AG04449 (cell line): ENCODE results near the gene SUOX.

Experiments
- CTCF ChIA-PET: fragments of 350-600 bp; formaldehyde crosslinking; extraction: SDS; loops from one replicate; lab custom pipeline; 2021; ENCODE audit warnings: antibody characterized with exemption; lab: Yijun Ruan, JAX
- POLR2A ChIA-PET: fragments of 400-600, 350-600 bp; formaldehyde crosslinking; extraction: SDS; loops from one replicate; lab custom pipeline; 2020; ENCODE audit warnings: antibody characterized with exemption, inconsistent platforms; lab: Yijun Ruan, JAX
- DNase-seq: peaks from one replicate; pipeline ENCODE4 v3.0.0-alpha.2; 2010; ENCODE audit warnings: low read depth, low spot score
- H3K4me3 ChIP-seq: 2 replicates; pipeline ENCODE4 v1.5.1; 2011; ENCODE audit warnings: low read depth, mild to moderate bottlenecking, control low read depth, low read length
- TF ChIP-seq, protein P1 (sequence below): IDR thresholded peaks from one replicate; pipeline ENCODE4 v1.5.1; 2011; ENCODE audit warnings: mild to moderate bottlenecking, moderate library complexity, low read length, control low read depth, inconsistent platforms; ENCODE audit not compliant: insufficient read depth; ENCODE audit errors: missing control alignments

Gene SUOX

DNA sequence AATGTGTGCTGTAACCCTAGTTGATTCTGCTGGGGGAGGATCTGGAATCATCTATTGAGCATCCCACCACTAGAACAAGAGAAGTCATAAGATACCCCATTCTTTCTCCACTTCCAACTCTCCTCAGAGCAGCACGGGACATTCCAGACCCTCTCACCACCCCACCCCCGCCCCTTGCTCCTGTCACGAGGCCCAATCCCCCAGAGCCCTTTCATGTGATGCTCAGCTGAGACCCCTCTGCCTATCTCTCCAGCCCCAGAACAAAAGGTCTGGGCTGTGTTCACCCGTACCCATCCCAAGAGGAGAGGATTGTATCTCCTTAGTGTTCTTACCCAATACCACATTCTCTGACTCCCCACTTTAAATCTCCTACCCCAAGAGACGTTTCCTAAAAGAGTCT, 31.8 kb upstream of the SUOX start:
- POLR2A ChIA-PET, result no interaction called here

DNA sequence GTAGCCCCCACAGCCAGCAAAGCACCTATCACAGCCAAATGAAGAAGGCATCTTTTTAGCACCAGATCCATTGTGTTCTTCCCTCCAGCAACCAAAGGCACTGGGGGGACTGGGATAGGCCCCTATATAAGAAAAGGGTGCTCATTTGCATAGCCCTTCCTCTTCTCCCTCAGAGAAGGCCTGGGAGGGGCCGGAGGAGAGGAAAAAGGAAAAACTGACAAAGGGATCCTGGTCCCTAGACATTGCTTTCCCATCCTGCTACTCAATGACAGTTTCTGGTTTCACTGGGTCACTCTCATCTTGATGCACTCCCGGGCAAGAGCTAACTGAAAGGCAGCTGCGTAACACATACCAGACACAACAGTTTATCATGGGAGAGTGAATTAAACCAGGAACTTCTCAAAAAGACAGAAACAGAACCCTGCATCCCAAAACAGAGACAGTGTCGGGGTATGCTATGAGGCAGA, 31.1 kb upstream of the SUOX start, which contains the start of gene PMEL:
Gene PMEL, minus strand, starts transcription at position 102 of the 467 bp plus-strand sequence. Its CDS starts 31 bp downstream, at position 71.
- CTCF ChIA-PET, result interaction anchor here (1.0 kb wide), 1 partner anchor 25 kb away, joined by 3 read pairs; no protein-coding TSS in a partner anchor
- peak within 1 kb of the TSS; percentile 85 for H3K4me3 ChIP-seq
- DNase-seq, result no peak
- TF ChIP-seq, protein P1, sequence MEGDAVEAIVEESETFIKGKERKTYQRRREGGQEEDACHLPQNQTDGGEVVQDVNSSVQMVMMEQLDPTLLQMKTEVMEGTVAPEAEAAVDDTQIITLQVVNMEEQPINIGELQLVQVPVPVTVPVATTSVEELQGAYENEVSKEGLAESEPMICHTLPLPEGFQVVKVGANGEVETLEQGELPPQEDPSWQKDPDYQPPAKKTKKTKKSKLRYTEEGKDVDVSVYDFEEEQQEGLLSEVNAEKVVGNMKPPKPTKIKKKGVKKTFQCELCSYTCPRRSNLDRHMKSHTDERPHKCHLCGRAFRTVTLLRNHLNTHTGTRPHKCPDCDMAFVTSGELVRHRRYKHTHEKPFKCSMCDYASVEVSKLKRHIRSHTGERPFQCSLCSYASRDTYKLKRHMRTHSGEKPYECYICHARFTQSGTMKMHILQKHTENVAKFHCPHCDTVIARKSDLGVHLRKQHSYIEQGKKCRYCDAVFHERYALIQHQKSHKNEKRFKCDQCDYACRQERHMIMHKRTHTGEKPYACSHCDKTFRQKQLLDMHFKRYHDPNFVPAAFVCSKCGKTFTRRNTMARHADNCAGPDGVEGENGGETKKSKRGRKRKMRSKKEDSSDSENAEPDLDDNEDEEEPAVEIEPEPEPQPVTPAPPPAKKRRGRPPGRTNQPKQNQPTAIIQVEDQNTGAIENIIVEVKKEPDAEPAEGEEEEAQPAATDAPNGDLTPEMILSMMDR, result no peak
- POLR2A ChIA-PET, result interaction anchor here (0.7 kb wide), 1 partner anchor 152 kb away, joined by 3 read pairs; the partner anchor contains the start of gene ZC3H10

More for the DNA sequence above, 31.8 kb upstream of the SUOX start:
- TF ChIP-seq, protein P1, result no peak
- DNase-seq, result no peak
- CTCF ChIA-PET, result interaction anchor here (1.0 kb wide), 1 partner anchor 25 kb away, joined by 3 read pairs; no protein-coding TSS in a partner anchor
- H3K4me3 ChIP-seq, result no peak overlapping the region

DNA sequence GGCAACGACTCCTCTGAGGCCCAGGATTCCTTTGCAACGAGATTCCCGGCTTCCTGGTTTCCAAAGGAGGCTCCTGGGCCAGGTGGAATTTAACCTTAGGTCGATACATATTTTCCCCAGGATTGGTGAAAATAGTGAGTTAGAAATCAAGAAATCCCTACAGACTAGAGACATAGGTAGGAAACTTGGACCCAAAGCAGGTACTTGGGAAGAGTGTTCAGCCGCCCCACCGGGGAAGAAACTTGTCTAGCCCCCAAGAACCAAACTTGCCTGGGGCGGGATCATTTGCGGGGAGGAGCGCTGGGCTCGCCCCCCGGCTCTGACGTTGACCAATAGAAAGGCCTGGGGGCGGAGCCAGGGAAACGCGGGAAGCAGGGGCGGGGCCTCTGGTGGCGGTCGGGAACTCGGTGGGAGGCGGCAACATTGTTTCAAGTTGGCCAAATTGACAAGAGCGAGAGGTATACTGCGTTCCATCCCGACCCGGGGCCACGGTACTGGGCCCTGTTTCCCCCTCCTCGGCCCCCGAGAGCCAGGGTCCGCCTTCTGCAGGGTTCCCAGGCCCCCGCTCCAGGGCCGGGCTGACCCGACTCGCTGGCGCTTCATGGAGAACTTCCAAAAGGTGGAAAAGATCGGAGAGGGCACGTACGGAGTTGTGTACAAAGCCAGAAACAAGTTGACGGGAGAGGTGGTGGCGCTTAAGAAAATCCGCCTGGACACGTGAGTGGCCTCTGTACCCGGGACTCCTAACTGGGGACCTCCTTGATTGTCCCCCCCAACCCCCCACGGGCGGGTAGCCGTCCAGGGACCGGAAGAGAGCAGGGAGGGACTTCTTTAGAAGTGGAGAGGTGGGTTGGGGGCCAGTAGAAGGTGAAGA, 30.4 kb upstream of the SUOX start, which contains the start of gene CDK2:
Gene CDK2, plus strand, starts transcription at position 423 of the 874 bp plus-strand sequence. Its CDS starts 179 bp downstream, at position 602.
- POLR2A ChIA-PET, result interaction anchor here (0.7 kb wide), 1 partner anchor 151 kb away, joined by 3 read pairs; the partner anchor contains the start of gene ZC3H10
- TF ChIP-seq, protein P1, result no peak
- peak within 1 kb of the TSS; percentile 85 for H3K4me3 ChIP-seq
- no peak for DNase-seq
- CTCF ChIA-PET, result interaction anchor here (1.0 to 2.3 kb wide), 3 partner anchors 14 to 63 kb away, joined by 3 to 12 read pairs (median 4); no protein-coding TSS in a partner anchor

DNA sequence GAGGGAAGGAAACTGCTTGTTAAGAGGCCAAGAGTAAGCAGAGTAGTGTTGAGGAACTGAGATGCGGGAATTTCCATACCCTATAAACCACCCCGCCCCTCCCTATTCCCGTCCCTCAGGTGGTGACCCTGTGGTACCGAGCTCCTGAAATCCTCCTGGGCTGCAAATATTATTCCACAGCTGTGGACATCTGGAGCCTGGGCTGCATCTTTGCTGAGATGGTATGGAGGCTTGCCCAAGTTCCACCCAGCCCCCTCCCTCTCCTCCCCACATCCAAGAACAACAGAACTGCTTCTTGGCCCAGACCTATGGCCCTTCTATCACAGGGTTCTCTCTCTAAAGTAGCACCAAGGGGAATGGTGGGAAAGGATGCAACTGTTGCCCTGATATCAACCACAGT, 27.7 kb upstream of the SUOX start:
- ChIA-PET POLR2A (no interaction called here), CTCF (interaction anchor here (2.3 kb wide), 2 partner anchors 27 to 30 kb away, joined by 11 to 12 read pairs; no protein-coding TSS in a partner anchor)
- DNase-seq, result no peak
- TF ChIP-seq, protein P1, result no peak
- H3K4me3 ChIP-seq, result no peak overlapping the region

DNA sequence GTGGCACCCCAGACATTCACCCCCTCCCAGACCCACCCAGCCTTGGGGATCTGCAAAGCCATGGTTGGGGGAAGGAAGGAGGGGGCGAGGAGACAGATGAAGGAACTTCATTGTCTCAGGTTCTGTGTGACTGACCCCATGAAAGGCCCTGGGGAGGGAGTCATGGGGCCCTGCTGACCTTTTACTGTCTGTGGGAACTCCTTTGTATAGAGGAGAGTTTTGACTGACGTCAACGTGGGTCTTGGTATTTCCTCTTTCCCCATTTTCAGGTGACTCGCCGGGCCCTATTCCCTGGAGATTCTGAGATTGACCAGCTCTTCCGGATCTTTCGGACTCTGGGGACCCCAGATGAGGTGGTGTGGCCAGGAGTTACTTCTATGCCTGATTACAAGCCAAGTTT, 26.3 kb upstream of the SUOX start:
- DNase-seq, result no peak
- POLR2A ChIA-PET, result no interaction called here
- TF ChIP-seq, protein P1, result no peak
- H3K4me3 ChIP-seq, result no peak overlapping the region
- CTCF ChIA-PET, result interaction anchor here (1.1 kb wide), 2 partner anchors 25 to 30 kb away, joined by 3 to 5 read pairs; no protein-coding TSS in a partner anchor

DNA sequence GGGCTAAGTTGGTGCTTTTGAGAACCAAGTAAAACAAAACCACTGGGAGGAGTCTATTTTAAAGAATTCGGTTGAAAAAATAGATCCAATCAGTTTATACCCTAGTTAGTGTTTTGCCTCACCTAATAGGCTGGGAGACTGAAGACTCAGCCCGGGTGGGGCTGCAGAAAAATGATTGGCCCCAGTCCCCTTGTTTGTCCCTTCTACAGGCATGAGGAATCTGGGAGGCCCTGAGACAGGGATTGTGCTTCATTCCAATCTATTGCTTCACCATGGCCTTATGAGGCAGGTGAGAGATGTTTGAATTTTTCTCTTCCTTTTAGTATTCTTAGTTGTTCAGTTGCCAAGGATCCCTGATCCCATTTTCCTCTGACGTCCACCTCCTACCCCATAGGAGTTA, 25.0 kb upstream of the SUOX start:
- CTCF ChIA-PET, result interaction anchor here (1.0 to 1.2 kb wide), 2 partner anchors 17 to 24 kb away, joined by 3 to 4 read pairs; no protein-coding TSS in a partner anchor
- POLR2A ChIA-PET, result no interaction called here
- H3K4me3 ChIP-seq, result no peak overlapping the region
- TF ChIP-seq, protein P1, result no peak
- no peak for DNase-seq
